GM10248 (cell line): Measurements from ENCODE around the gene CAMKK1.

Experiments used
- CTCF ChIA-PET: fragments of 300-600 bp; sonication (Branson Sonifier 250); formaldehyde crosslinking; extraction: SDS; loops from one replicate; lab custom pipeline; 2021; ENCODE audit warnings: antibody characterized with exemption; lab: Yijun Ruan, JAX
- POLR2A ChIA-PET: fragments of 350-650 bp; sonication (Branson Sonifier 250); formaldehyde crosslinking; extraction: SDS; loops from one replicate; lab custom pipeline; 2020; ENCODE audit warnings: antibody characterized with exemption; lab: Yijun Ruan, JAX
- DNase-seq: peaks from one replicate; pipeline ENCODE4 v3.0.0; 2012; ENCODE audit errors: extremely low spot score
- TF ChIP-seq, protein P1 (sequence below): IDR thresholded peaks from 2 replicates; pipeline ENCODE4 v1.5.1; 2012; ENCODE audit warnings: mild to moderate bottlenecking, low read depth; ENCODE audit errors: extremely low read depth, missing control alignments, control extremely low read depth

CAMKK1 gene

DNA sequence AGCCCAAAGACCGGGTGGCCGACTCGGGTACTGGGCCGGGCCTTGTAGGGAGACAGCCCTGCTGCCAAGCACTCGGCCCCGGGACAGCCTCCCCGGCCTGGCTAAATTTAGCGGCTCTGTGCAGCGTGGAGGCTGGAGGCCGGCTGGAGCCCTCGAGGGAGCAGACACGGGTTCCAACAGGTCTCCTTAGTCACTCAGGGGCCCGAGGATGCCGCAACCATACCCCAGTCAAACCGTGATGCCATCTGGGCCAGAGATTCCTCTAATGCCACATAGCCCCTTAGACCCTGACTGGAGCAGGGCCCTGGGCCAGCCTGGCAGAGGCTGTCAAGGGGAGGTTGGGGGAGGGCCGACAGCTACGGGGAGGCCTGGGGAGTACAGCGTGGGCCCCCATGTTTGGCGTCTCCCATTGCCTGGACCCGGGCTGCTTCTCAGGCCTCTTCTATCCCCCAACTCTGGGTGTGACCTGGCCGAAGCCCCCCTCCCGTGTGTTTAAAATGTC, 26.3 kb upstream of the CAMKK1 start:
- CTCF ChIA-PET: interaction anchor here (8.1 kb wide), 1 partner anchor 156 kb away, joined by 68 read pairs; no protein-coding TSS in a partner anchor
- POLR2A ChIA-PET: no interaction called here
- no peak for DNase-seq
- TF ChIP-seq, protein P1, sequence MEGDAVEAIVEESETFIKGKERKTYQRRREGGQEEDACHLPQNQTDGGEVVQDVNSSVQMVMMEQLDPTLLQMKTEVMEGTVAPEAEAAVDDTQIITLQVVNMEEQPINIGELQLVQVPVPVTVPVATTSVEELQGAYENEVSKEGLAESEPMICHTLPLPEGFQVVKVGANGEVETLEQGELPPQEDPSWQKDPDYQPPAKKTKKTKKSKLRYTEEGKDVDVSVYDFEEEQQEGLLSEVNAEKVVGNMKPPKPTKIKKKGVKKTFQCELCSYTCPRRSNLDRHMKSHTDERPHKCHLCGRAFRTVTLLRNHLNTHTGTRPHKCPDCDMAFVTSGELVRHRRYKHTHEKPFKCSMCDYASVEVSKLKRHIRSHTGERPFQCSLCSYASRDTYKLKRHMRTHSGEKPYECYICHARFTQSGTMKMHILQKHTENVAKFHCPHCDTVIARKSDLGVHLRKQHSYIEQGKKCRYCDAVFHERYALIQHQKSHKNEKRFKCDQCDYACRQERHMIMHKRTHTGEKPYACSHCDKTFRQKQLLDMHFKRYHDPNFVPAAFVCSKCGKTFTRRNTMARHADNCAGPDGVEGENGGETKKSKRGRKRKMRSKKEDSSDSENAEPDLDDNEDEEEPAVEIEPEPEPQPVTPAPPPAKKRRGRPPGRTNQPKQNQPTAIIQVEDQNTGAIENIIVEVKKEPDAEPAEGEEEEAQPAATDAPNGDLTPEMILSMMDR: no peak

DNA sequence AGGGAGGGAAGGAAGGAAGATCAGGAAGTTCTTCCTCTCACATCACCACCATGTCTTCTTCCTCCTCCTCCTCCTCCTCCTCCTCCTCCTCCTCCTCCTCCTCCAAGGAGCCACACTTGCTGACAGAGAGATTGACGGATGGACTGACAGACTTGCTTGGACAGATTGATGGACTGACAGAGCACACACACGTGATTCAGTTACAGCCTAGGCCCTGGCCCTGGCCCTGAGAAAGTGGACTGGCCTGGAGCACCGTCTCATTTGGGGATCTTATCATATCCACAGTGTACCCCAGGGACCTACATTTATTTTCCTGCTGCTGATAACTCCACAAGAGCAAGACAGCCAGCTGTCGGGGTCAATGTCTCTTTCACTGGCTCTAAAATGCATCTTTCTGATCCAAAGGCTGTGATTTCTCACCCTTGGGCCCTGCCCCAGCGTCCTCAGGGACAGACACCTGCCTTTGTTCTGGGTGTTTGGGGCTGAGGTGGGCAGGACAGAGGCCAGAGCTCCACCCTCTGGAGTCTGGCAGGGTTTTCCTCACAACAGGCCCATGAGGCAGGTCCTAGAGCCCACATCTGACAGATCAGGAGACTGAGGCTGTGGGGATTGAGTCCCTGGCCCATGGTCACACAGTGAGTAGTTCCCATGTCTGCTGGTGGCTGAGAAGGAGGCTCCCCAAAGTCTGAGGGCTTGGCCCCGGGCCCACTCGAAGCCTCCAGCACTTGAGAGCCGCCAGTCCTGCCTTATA, 25.7 kb upstream of the CAMKK1 start:
- ChIA-PET POLR2A (no interaction called here), CTCF (interaction anchor here (8.1 kb wide), 1 partner anchor 156 kb away, joined by 68 read pairs; no protein-coding TSS in a partner anchor)
- DNase-seq: no peak
- TF ChIP-seq, protein P1: no peak

DNA sequence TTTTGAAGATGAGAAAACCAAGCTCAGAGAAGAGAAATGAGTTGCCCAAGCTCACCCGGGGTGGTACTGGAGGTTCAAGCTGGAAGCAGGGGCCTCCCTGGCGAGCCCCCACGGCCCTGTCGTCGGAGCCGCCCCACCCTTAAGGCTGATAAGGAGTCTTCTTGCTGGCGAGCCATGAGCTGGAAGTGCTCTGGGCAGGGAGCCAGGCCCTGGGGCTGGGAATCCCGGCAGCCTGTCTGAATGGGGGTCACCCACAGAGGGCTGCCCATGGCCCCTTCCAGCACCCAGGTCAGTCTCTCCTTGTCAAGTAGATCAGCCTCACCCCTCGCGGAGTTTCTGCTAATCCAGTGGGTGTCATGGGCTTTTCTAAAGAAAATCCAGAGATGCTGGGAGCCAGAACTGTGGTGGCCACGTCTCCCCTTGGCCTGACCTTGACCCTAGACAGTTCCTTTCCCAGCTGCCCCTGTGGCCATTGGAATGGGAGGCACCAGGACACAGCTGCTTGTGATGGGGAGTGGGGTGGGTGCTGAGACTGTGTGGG, 24.6 kb upstream of the CAMKK1 start:
- TF ChIP-seq, protein P1: no peak
- ChIA-PET POLR2A (interaction anchor here (0.6 kb wide), 1 partner anchor 72 kb away, joined by 3 read pairs; no protein-coding TSS in a partner anchor), CTCF (interaction anchor here (1.2 to 8.1 kb wide), 7 partner anchors 6 to 183 kb away, joined by 3 to 74 read pairs (median 8); no protein-coding TSS in a partner anchor)
- DNase-seq: no peak

DNA sequence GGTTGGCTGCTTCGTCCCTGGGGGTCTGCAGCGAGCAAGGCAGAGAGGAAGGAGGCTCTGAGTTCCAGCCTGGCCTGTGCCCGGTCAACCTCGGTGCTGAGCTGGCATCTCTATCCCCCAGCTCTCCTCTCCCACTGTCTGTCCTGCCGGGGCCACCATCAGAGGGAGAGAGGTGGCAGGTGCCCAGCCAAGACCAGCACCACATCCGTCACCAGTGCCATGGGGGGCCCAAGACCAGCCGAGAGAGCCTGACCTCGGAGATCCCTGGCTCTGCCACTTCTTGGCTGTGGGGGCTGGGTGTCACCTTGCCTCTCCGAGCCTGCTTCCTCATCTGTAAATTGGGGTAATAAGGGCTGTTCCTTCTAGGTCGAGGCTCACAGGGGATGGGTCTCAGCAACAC, 24.0 kb upstream of the CAMKK1 start:
- POLR2A ChIA-PET: no interaction called here
- CTCF ChIA-PET: interaction anchor here (1.2 to 8.1 kb wide), 8 partner anchors 7 to 184 kb away, joined by 3 to 74 read pairs (median 6); no protein-coding TSS in a partner anchor
- TF ChIP-seq, protein P1: no peak
- no peak for DNase-seq

DNA sequence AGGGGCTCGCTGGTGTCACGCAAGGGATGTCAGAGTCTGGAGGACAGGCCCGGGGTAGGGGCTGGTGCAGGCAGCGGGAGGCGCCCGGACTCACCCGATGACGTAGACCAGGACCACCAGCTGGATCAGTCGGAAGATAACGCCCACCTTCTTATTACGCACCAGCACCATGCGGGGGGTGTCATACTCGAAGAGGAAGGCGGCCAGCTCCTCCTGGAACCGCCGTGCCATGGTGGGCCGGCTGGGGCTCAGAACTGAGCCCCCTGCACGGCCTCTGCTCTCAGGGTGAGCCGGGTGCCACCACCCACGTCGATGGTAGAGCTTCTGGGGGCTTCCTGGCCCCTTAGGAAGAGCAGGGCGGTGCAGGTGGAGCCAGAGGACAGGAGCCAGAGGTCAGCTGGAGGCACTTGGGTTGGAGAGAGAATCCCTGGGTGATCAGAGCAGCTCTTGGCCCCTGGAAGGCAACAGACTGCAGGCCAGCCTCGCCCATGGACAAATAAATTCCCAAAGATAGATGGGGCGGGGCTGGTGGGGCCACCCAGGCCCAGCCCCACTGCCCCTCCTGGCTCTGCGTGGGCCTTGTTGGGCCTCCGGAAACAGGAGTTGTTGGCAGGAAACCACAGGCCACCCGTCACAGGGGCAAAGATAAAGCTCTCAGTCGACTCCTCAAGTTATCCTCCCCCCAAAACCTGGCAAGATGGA, 23.3 kb upstream of the CAMKK1 start, which contains the start of gene P2RX1:
P2RX1 (minus strand) TSS at position 471 of the 702 bp plus-strand sequence; CDS start at position 231, 240 bp downstream.
- no peak for DNase-seq
- CTCF ChIA-PET: interaction anchor here (1.2 to 8.1 kb wide), 7 partner anchors 8 to 184 kb away, joined by 3 to 74 read pairs (median 8); no protein-coding TSS in a partner anchor
- POLR2A ChIA-PET: no interaction called here
- TF ChIP-seq, protein P1: no peak

DNA sequence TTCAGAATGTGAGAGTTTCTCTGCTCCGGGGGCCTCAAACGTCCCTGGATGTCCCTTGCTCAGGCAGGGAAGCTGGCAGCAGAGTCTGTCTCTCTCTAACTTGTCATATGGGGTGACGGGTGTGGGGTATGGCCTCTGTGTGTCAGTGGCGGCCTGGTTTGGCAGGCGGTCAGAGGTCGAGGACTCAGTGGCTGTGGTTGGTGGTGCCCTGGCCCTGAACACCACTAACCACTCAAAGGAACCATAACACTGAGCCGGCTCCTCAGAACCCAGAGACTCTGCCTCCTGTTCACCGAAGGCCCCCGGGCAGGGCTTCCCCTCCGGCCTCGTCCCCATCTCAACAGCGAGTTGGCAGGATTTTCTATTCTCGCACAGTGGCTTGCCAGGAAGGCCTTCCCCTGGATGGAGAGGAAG, 22.7 kb upstream of the CAMKK1 start:
- ChIA-PET POLR2A (no interaction called here), CTCF (interaction anchor here (1.7 to 8.1 kb wide), 9 partner anchors 8 to 227 kb away, joined by 4 to 74 read pairs (median 8); partner anchors contain the start of genes ATP2A3, CYB5D2 and ZZEF1)
- no peak for DNase-seq
- TF ChIP-seq, protein P1: no peak
